Glutamatergic neuron (in vitro differentiated cells): ENCODE data around the gene HRH2. TPM values are rescaled to one million over a fixed set of nuclear protein-coding genes. Genes with fewer than 3 reads are reported as not detected.
"Not testable (repeated sequence)": the region's sequence is repeated elsewhere in the genome, so short reads cannot be mapped to it uniquely, and the experiment has no call there.

Experiments used
- DNase-seq: peaks from one replicate; pipeline ENCODE4 v3.0.0; 2022
- H3K27ac Mint-ChIP-seq: one replicate; pipeline ENCODE4 v1.8.0; 2020; ENCODE audit warnings: mild to moderate bottlenecking, mixed read lengths, inconsistent platforms; ENCODE audit not compliant: unreplicated experiment
- H3K27me3 Mint-ChIP-seq: one replicate; pipeline ENCODE4 v1.8.0; 2020; ENCODE audit warnings: mild to moderate bottlenecking, moderate library complexity, mixed read lengths, inconsistent platforms; ENCODE audit not compliant: unreplicated experiment
- H3K36me3 Mint-ChIP-seq: one replicate; pipeline ENCODE4 v1.8.0; 2020; ENCODE audit warnings: mild to moderate bottlenecking, mixed read lengths, inconsistent platforms; ENCODE audit not compliant: unreplicated experiment
- H3K4me1 Mint-ChIP-seq: one replicate; pipeline ENCODE4 v1.8.0; 2020; ENCODE audit warnings: mild to moderate bottlenecking, low read depth, mixed read lengths, inconsistent platforms; ENCODE audit not compliant: unreplicated experiment
- H3K4me3 Mint-ChIP-seq: one replicate; pipeline ENCODE4 v1.8.0; 2020; ENCODE audit warnings: mild to moderate bottlenecking, mixed read lengths, inconsistent platforms; ENCODE audit not compliant: unreplicated experiment
- H3K9me3 Mint-ChIP-seq: one replicate; pipeline ENCODE4 v1.8.0; 2020; ENCODE audit warnings: mild to moderate bottlenecking, moderate library complexity, mixed read lengths, inconsistent platforms; ENCODE audit not compliant: unreplicated experiment
- total RNA-seq: library from RNA; stranded (reverse); fragmentation: NEBNext Ultra II Directional; extraction: Animal tissue kit (Norgen Biotek cat#: 25700); gene quantifications from one replicate; pipeline ENCODE4 v1.2.1, GENCODE V29; 2021; ENCODE audit not compliant: unreplicated experiment
- TF ChIP-seq, protein P1 (sequence below): fragments of 200-600 bp; sonication (generic); IDR thresholded peaks from one replicate; pipeline ENCODE4 v1.5.0; 2021; ENCODE audit not compliant: partially characterized antibody, unreplicated experiment

Gene HRH2
- total RNA-seq, 1 donor from 2014 or later, result not detected

DNA sequence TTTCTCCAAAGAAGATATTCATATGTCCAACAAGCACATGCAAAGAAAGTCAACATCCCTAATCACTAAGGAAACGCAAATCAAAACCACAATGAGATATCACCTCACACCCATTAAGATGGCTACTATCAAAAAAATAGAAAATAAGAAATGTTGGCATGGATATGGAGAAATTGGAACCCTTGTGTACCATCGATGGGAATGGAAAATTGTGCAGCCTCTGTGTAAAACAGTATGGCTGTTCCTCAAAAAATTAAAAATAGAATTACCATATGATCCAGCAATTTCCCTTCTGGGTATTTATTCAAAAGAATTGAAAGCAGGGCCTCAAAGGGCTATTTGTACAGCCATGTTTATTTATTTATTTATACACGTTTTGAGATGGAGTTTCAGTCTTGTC, 43.0 kb upstream of the HRH2 start:
- Mint-ChIP-seq H3K27me3 (no peaks in the 10 kb centered on the region), H3K27ac (no peak overlapping the region), H3K9me3 (no peaks in the 10 kb centered on the region), H3K4me1 (no peaks in the 10 kb centered on the region), H3K4me3 (no peak overlapping the region), H3K36me3 (peaks cover 12% of the 10 kb centered on the region)
- no peak for DNase-seq
- TF ChIP-seq, protein P1, sequence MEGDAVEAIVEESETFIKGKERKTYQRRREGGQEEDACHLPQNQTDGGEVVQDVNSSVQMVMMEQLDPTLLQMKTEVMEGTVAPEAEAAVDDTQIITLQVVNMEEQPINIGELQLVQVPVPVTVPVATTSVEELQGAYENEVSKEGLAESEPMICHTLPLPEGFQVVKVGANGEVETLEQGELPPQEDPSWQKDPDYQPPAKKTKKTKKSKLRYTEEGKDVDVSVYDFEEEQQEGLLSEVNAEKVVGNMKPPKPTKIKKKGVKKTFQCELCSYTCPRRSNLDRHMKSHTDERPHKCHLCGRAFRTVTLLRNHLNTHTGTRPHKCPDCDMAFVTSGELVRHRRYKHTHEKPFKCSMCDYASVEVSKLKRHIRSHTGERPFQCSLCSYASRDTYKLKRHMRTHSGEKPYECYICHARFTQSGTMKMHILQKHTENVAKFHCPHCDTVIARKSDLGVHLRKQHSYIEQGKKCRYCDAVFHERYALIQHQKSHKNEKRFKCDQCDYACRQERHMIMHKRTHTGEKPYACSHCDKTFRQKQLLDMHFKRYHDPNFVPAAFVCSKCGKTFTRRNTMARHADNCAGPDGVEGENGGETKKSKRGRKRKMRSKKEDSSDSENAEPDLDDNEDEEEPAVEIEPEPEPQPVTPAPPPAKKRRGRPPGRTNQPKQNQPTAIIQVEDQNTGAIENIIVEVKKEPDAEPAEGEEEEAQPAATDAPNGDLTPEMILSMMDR, result no peak

DNA sequence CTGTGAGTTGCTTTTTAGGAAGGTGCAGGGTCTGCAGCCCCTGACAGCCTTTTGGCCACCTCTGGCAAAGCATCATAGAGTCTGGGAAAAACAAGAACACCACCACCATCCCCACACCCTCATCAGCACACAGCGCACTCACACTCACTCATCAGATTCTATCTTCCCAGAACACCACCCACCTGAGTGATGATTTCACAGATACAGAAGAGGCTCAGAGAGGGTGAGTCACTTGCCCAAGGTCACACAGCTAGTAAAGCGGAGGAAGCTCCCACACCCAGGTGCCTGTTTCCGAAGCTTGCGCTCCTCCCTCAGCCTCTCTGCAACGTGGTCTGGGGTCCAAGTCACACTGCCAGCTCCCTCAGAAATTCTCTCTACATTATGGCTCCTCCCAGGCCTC, 41.8 kb upstream of the HRH2 start:
- TF ChIP-seq, protein P1, result no peak
- DNase-seq, result no peak
- H3K27ac Mint-ChIP-seq, result no peak overlapping the region
- H3K27me3 Mint-ChIP-seq, result no peaks in the 10 kb centered on the region
- H3K9me3 Mint-ChIP-seq, result no peaks in the 10 kb centered on the region
- peaks cover 11% of the 10 kb centered on the region for H3K36me3 Mint-ChIP-seq
- no peak overlapping the region for H3K4me3 Mint-ChIP-seq
- no peaks in the 10 kb centered on the region for H3K4me1 Mint-ChIP-seq

DNA sequence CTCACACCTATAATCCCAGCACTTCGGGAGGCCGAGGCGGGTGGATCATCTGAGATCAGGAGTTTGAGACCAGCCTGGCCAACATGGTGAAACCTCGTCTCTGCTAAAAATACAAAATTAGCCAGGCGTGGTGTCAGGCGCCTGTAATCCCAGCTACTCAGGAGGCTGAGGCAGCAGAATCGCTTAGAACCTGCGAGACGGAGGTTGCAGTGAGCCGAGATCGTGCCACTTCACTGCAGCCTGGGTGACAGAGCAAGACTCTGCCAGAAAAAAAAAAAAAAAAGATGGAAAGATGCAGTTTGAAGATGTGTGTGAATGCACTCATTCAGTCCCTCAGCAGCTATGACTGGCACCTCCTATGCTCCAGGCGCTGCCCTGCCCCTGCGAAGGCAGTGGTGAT, 41.3 kb upstream of the HRH2 start:
- H3K36me3 Mint-ChIP-seq, H3K9me3 Mint-ChIP-seq, H3K27me3 Mint-ChIP-seq, H3K27ac Mint-ChIP-seq, DNase-seq, H3K4me3 Mint-ChIP-seq, H3K4me1 Mint-ChIP-seq: not testable (repeated sequence)

DNA sequence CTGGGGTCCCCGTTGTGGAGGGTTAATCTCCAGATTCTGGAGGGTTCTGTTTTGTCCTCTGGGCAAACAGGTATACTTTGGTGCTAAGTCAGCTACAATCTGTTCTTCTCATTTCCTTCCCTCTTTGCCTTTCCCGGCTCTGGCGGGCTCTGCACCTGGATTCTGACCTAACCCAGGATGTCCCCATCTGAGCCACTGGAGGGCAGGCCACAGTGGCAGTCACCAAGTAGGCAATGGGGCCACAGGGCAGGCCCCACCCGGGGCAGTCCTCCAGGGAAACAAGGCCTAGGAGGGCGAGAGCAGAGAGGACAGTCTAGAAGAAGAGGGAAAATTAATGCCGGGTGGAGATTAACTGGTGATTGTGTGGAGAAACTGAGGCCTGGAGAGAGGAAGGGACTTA, 40.4 kb upstream of the HRH2 start:
- no peak for DNase-seq
- no peak overlapping the region for H3K27ac Mint-ChIP-seq
- TF ChIP-seq, protein P1, result no peak

DNA sequence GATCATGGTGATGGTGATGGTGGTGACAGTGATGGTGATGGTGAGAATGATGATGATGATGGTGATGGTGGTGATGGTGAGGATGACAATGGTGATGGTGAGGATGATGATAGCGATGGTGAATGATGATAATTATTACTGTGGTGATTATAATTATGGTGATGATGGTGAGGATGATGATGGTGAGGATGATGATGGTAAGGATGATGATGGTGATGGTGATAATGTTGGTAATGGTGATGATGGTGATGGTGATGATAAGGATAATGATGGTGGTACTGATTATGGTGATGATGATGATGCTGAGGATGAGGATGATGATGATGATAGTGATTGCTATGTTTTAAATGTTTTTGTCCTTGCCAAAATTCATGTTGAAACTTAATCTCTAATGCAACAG, 37.3 kb upstream of the HRH2 start:
- no peaks in the 10 kb centered on the region for H3K36me3 Mint-ChIP-seq
- H3K27ac Mint-ChIP-seq, result no peak overlapping the region
- peaks cover 2% of the 10 kb centered on the region for H3K9me3 Mint-ChIP-seq
- no peak overlapping the region for H3K4me3 Mint-ChIP-seq
- DNase-seq, result no peak
- peaks cover 10% of the 10 kb centered on the region for H3K4me1 Mint-ChIP-seq
- no peaks in the 10 kb centered on the region for H3K27me3 Mint-ChIP-seq
- TF ChIP-seq, protein P1, result no peak

More for the DNA sequence above, 40.4 kb upstream of the HRH2 start:
- H3K4me3 Mint-ChIP-seq, result no peak overlapping the region
- H3K27me3 Mint-ChIP-seq, result no peaks in the 10 kb centered on the region
- H3K4me1 Mint-ChIP-seq, result no peaks in the 10 kb centered on the region
- H3K9me3 Mint-ChIP-seq, result no peaks in the 10 kb centered on the region
- H3K36me3 Mint-ChIP-seq, result peaks cover 8% of the 10 kb centered on the region

DNA sequence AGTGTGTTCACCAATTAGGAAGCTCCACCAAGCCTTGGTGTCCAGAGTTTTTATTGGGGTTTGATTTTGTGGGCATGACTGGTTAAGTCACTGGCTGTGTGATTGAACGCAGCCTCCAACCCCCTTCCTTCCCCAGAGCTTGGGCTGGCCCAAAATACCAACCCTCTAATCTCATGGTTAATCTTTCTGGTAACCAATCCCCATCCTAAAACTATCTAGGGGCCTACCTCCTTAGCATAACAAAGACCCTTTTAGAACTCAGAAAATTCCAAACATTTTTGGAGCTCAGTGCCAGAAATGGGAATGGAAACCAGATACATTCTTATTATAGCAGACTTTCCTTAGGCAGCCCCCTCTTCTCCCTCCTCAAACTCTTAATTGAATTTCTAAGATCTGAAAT, 35.9 kb upstream of the HRH2 start:
- Mint-ChIP-seq H3K36me3 (no peaks in the 10 kb centered on the region), H3K9me3 (peaks cover 2% of the 10 kb centered on the region), H3K4me1 (peaks cover 16% of the 10 kb centered on the region), H3K4me3 (no peak overlapping the region), H3K27ac (no peak overlapping the region), H3K27me3 (peaks cover 2% of the 10 kb centered on the region)
- TF ChIP-seq, protein P1, result no peak
- DNase-seq, result no peak
